HCT116 (cell line): Measurements from ENCODE around the gene HACD1. TPM values are rescaled to one million over a fixed set of nuclear protein-coding genes. Genes with fewer than 3 reads are reported as not detected.

Source experiments
- ATAC-seq: fragments of 200-7000 bp; cut with Tn5 transposase; 2 replicates; pipeline ENCODE4 v1.9.1; 2020; ENCODE audit warnings: mild to moderate bottlenecking, moderate library complexity
- BruUV-seq: library from RNA; stranded (reverse); fragments of 400-500 nt; replicated peaks from 2 replicates; lab custom pipeline; 2021; lab: Mats Ljungman, UMichigan
- CTCF ChIA-PET: fragments of 300-600 bp; sonication (Branson Sonifier 250); formaldehyde crosslinking; loops from one replicate; lab custom pipeline; 2021; ENCODE audit warnings: antibody characterized with exemption; lab: Charles Lee
- POLR2A ChIA-PET: fragments of 300-600, 350-600 bp; sonication (Branson Sonifier 250); formaldehyde crosslinking; loops from one replicate; lab custom pipeline; 2021; ENCODE audit warnings: antibody characterized with exemption; lab: Charles Lee
- RAD21 ChIA-PET, 2 experiments: fragments of 300-600 bp; sonication (Branson Sonifier 250); formaldehyde crosslinking; loops; one replicate each; lab custom pipeline; 2023; ENCODE audit warnings: low total read pairs in 2 of 2; ENCODE audit not compliant: uncharacterized antibody in 2 of 2, unreplicated experiment in 2 of 2, low non-redundant PET in 1 of 2; lab: Charles Lee
- DNase-seq: peaks from one replicate; pipeline ENCODE4 v3.0.0-alpha.2; 2010; ENCODE audit warnings: low read depth, low spot score
- H2AFZ ChIP-seq: fragments of 200-600 bp; shearing (Covaris generic), sonication (generic); 2 replicates; pipeline ENCODE4 v1.6.1; 2017; ENCODE audit warnings: low read depth, mixed run types, mixed read lengths, antibody characterized with exemption, low read length; ENCODE audit not compliant: poor library complexity, severe bottlenecking
- H3K27ac ChIP-seq: 2 replicates; pipeline ENCODE4 v1.5.1; 2012; ENCODE audit warnings: low read depth, low read length
- H3K27me3 ChIP-seq: fragments of 200-600 bp; sonication (generic); 2 replicates; pipeline ENCODE4 v1.6.1; 2016; ENCODE audit warnings: mixed run types, low read length, mixed read lengths; ENCODE audit not compliant: insufficient read depth
- H3K36me3 ChIP-seq, 2 experiments: fragments of 200-500 bp in 1 of 2; fragments of 200-600 bp in 1 of 2; sonication (Bioruptor generic) in 1 of 2; sonication (generic) in 1 of 2; 2 replicates each; pipeline versions ENCODE4 v1.5.1 to v1.6.1; 2014 to 2016; ENCODE audit warnings: low read length in 2 of 2, inconsistent platforms in 1 of 2, mixed read lengths in 1 of 2, mixed run types in 1 of 2; ENCODE audit not compliant: insufficient read depth in 2 of 2, control insufficient read depth in 1 of 2
- H3K4me1 ChIP-seq, 2 experiments: fragments of 200-600 bp in 1 of 2; sonication (generic) in 1 of 2; 2 replicates each; pipeline versions ENCODE4 v1.5.1 to v1.6.1; 2012 to 2017; ENCODE audit warnings: low read length in 2 of 2, inconsistent platforms in 1 of 2, mild to moderate bottlenecking in 1 of 2, mixed read lengths in 1 of 2, mixed run types in 1 of 2, moderate library complexity in 1 of 2; ENCODE audit not compliant: insufficient read depth in 2 of 2, control insufficient read depth in 1 of 2
- H3K4me2 ChIP-seq: fragments of 200-600 bp; sonication (generic); 2 replicates; pipeline ENCODE4 v1.6.1; 2017; ENCODE audit warnings: mixed run types, low read length, mixed read lengths
- H3K4me3 ChIP-seq, 2 experiments: fragments of 200-600 bp in 1 of 2; sonication (generic) in 1 of 2; replicated peaks in 1 of 2; 2 replicates each; pipeline ENCODE4 v1.5.1; 2011 to 2016; ENCODE audit warnings: low read length in 2 of 2, control low read depth in 1 of 2, low read depth in 1 of 2, mild to moderate bottlenecking in 1 of 2, mixed read lengths in 1 of 2, mixed run types in 1 of 2
- H3K79me2 ChIP-seq: fragments of 200-600 bp; sonication (generic); 2 replicates; pipeline ENCODE4 v1.6.1; 2017; ENCODE audit warnings: mild to moderate bottlenecking, mixed run types, low read length, moderate library complexity, mixed read lengths; ENCODE audit not compliant: insufficient read depth
- H3K9ac ChIP-seq: fragments of 200-600 bp; sonication (generic); 2 replicates; pipeline ENCODE4 v1.6.1; 2016; ENCODE audit warnings: low read length, mixed read lengths
- H3K9me2 ChIP-seq: fragments of 200-600 bp; sonication (generic), shearing (Covaris generic); 2 replicates; pipeline ENCODE4 v1.6.1; 2017; ENCODE audit warnings: mixed run types, mild to moderate bottlenecking, moderate library complexity; ENCODE audit not compliant: insufficient read depth
- H3K9me3 ChIP-seq, 2 experiments: fragments of 200-500 bp in 1 of 2; fragments of 200-600 bp in 1 of 2; sonication (Bioruptor generic) in 1 of 2; sonication (generic) in 1 of 2; 2 replicates each; pipeline ENCODE4 v1.6.1; 2014 to 2017; ENCODE audit warnings: low read length in 2 of 2, mixed read lengths in 2 of 2, inconsistent platforms in 1 of 2, low read depth in 1 of 2, mild to moderate bottlenecking in 1 of 2, mixed run types in 1 of 2, moderate library complexity in 1 of 2; ENCODE audit not compliant: control insufficient read depth in 1 of 2, insufficient read depth in 1 of 2
- H4K20me1 ChIP-seq: fragments of 200-600 bp; sonication (generic), shearing (Covaris generic); 2 replicates; pipeline ENCODE4 v1.6.1; 2017; ENCODE audit warnings: mixed run types, mild to moderate bottlenecking, moderate library complexity; ENCODE audit not compliant: insufficient read depth
- CEBPB ChIP-seq: IDR thresholded peaks from 2 replicates; pipeline ENCODE4 v1.6.1; 2012; ENCODE audit warnings: low read depth
- EZH2phosphoT487 ChIP-seq: fragments of 200-600 bp; IDR thresholded peaks from 2 replicates; pipeline ENCODE4 v1.6.1; 2018; ENCODE audit warnings: antibody characterized with exemption, borderline replicate concordance
- MAX ChIP-seq: IDR thresholded peaks from 2 replicates; pipeline ENCODE4 v1.6.1; 2012
- POLR2A ChIP-seq: IDR thresholded peaks from 2 replicates; pipeline ENCODE4 v1.7.0; 2011; ENCODE audit warnings: borderline replicate concordance; ENCODE audit not compliant: insufficient read depth, insufficient read length; ENCODE audit errors: extremely low read depth
- RAD21 ChIP-seq: IDR thresholded peaks from 2 replicates; pipeline ENCODE4 v1.6.1; 2012; ENCODE audit warnings: low read depth, mild to moderate bottlenecking
- SIN3A ChIP-seq: IDR thresholded peaks from 2 replicates; pipeline ENCODE4 v1.6.1; 2012; ENCODE audit warnings: low read depth
- SRF ChIP-seq: IDR thresholded peaks from 2 replicates; pipeline ENCODE4 v1.6.1; 2012; ENCODE audit warnings: low read depth
- TCF7L2 ChIP-seq: IDR thresholded peaks from 2 replicates; pipeline ENCODE4 v1.7.0; 2011; ENCODE audit warnings: borderline replicate concordance, inconsistent platforms; ENCODE audit not compliant: insufficient read depth, insufficient read length; ENCODE audit errors: extremely low read depth
- YY1 ChIP-seq: IDR thresholded peaks from 2 replicates; pipeline ENCODE4 v1.6.1; 2011; ENCODE audit warnings: low read length, low read depth, moderate library complexity, mild to moderate bottlenecking; ENCODE audit not compliant: insufficient replicate concordance; ENCODE audit errors: extremely low read depth
- ZBTB33 ChIP-seq: IDR thresholded peaks from 2 replicates; pipeline ENCODE4 v1.6.1; 2011; ENCODE audit warnings: mild to moderate bottlenecking, low read length, moderate library complexity; ENCODE audit not compliant: insufficient replicate concordance; ENCODE audit errors: extremely low read depth
- ZFX ChIP-seq: fragments of 450-650 bp; IDR thresholded peaks from 2 replicates; pipeline ENCODE4 v1.6.1; 2017
- intact Hi-C: fragments of 100-400 bp; cut with micrococcal nuclease; formaldehyde crosslinking; loops from 2 replicates; pipeline ENCODE4 v1.10.0; 2022
- total RNA-seq: library from RNA; stranded (reverse); gene quantifications from one replicate; pipeline ENCODE4 v1.2.1, GENCODE V29; 2021; ENCODE audit not compliant: unreplicated experiment
- TF ChIP-seq, protein P1 (sequence below), 3 experiments: fragments of 200-600 bp in 1 of 3; sonication (generic) in 1 of 3; IDR thresholded peaks in 2 of 3; conservative IDR thresholded peaks in 1 of 3; 2 replicates each; pipeline ENCODE4 v1.5.1; 2012 to 2017; ENCODE audit warnings: low read depth in 2 of 3, low read length in 2 of 3, antibody characterized with exemption in 1 of 3, borderline replicate concordance in 1 of 3, control low read depth in 1 of 3, mild to moderate bottlenecking in 1 of 3, mixed read lengths in 1 of 3, mixed run types in 1 of 3, moderate library complexity in 1 of 3; ENCODE audit not compliant: insufficient read depth in 1 of 3
- TF ChIP-seq, protein P2 (sequence below): IDR thresholded peaks from 2 replicates; pipeline ENCODE4 v1.6.1; 2012

The HACD1 gene
- total RNA-seq, 1 experiment from 2014 or later, result 21.6 TPM

GRCh38 chr10:17616403-17617030, 657 bp downstream of the HACD1 start:
- DNase-seq (peak; percentile 21), ATAC-seq (peak; percentile 70)
- peaks cover 7 to 21% of the 10 kb centered on the region in 2 experiments; a peak in 3 of 4 replicates for H3K4me1 ChIP-seq
- H3K4me3 ChIP-seq, result peak overlapping the region; percentile 54 to 86
- intact Hi-C loops, result no loop called here
- H3K4me2 ChIP-seq, result peak overlapping the region; percentile 79
- ChIA-PET POLR2A (interaction anchor here (0.6 to 1.4 kb wide), 2 partner anchors 27 to 530 kb away, joined by 6 to 9 read pairs; partner anchors contain the start of gene STAM), RAD21 (no interaction called here), CTCF (interaction anchor here (1.2 to 1.4 kb wide), 4 partner anchors 8 to 120 kb away, joined by 3 to 4 read pairs (median 4); no protein-coding TSS in a partner anchor)
- no peak overlapping the region for H2AFZ ChIP-seq
- peak overlapping the region; percentile 97 for H3K27ac ChIP-seq
- peak overlapping the region; percentile 81 for H3K9ac ChIP-seq
- no peaks in the 10 kb centered on the region for H3K27me3 ChIP-seq
- TF ChIP-seq, protein P1, sequence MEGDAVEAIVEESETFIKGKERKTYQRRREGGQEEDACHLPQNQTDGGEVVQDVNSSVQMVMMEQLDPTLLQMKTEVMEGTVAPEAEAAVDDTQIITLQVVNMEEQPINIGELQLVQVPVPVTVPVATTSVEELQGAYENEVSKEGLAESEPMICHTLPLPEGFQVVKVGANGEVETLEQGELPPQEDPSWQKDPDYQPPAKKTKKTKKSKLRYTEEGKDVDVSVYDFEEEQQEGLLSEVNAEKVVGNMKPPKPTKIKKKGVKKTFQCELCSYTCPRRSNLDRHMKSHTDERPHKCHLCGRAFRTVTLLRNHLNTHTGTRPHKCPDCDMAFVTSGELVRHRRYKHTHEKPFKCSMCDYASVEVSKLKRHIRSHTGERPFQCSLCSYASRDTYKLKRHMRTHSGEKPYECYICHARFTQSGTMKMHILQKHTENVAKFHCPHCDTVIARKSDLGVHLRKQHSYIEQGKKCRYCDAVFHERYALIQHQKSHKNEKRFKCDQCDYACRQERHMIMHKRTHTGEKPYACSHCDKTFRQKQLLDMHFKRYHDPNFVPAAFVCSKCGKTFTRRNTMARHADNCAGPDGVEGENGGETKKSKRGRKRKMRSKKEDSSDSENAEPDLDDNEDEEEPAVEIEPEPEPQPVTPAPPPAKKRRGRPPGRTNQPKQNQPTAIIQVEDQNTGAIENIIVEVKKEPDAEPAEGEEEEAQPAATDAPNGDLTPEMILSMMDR (IDR thresholded peaks at IDR 0.05 in 2 of 3, conservative IDR thresholded peaks at IDR 0.05 in 1 of 3; ENCODE audit: borderline replicate concordance in 1 of 3, insufficient read depth in 1 of 3, low read depth in 2 of 3, low read length in 2 of 3), result no peak
- TF ChIP-seq CEBPB (peak; percentile 74; the same call in 1 of the 2 replicates), SRF (peak; percentile 89), ZFX (0 out of 2 replicates have a peak, but pooled peaks have one; percentile 26)
- no TSS peak for BruUV-seq
- peaks cover 15% of the 10 kb centered on the region for H3K79me2 ChIP-seq
- H3K9me3 ChIP-seq, result no peaks in the 10 kb centered on the region
- no peaks in the 10 kb centered on the region for H4K20me1 ChIP-seq
- no peaks in the 10 kb centered on the region for H3K9me2 ChIP-seq
- no peaks in the 10 kb centered on the region for H3K36me3 ChIP-seq

DNA sequence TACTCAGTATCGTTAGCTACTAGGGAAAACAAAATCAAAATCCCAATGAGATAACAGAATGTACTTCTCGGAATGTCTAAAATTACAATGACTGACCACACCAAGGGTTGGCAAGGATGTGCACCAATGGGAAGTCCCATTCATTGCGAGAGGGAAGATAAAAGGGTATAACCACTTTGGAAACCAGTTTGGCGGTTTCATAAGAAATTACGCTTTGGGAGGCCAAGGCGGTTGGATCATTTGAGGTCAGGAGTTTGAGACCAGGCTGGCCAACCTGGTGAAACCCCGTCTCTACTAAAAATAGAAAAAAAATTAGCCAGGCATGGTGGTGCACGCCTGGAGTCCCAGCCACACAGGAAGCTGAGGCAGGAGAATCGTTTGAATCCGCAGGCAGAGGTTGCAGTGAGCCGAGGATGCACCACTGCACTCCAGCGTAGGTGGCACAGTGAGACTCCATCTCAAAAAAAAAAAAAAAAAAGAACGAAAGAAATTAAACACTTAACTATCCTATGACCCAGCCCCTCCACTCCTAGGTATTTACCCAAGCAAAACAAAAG, 7.6 kb downstream of the HACD1 start:
- Histone ChIP-seq H3K27ac (no peak overlapping the region), H3K4me3 (no peak overlapping the region), H3K4me2 (no peak overlapping the region), H3K9me3 (no peaks in the 10 kb centered on the region), H3K79me2 (peaks cover 8% of the 10 kb centered on the region; the same call in 1 of the 2 replicates), H2AFZ (no peak overlapping the region), H3K4me1 (no peaks in the 10 kb centered on the region), H4K20me1 (no peaks in the 10 kb centered on the region), H3K9ac (no peak overlapping the region), H3K9me2 (no peaks in the 10 kb centered on the region), H3K36me3 (no peaks in the 10 kb centered on the region), H3K27me3 (no peaks in the 10 kb centered on the region)
- intact Hi-C loops, result loop anchor here (5.0 kb wide), 1 partner anchor 608 kb away; no protein-coding TSS in a partner anchor
- BruUV-seq, result no TSS peak
- ChIA-PET POLR2A (no interaction called here), RAD21 (no interaction called here), CTCF (no interaction called here)
- no peak for ATAC-seq
- no peak for DNase-seq
- no peak for TF ChIP-seq CEBPB
- no peak for TF ChIP-seq MAX
- TF ChIP-seq SIN3A, result no peak
- TF ChIP-seq YY1, result no peak
- TF ChIP-seq POLR2A, result no peak
- no peak for TF ChIP-seq RAD21
- TF ChIP-seq, protein P2, sequence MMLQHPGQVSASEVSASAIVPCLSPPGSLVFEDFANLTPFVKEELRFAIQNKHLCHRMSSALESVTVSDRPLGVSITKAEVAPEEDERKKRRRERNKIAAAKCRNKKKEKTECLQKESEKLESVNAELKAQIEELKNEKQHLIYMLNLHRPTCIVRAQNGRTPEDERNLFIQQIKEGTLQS, result no peak
- no peak for TF ChIP-seq ZBTB33
- no peak for TF ChIP-seq EZH2phosphoT487
- no peak for TF ChIP-seq TCF7L2
